Right ventricle myocardium superior (tissue), 1 donor: ENCODE data around the gene DYRK4. TPM values are rescaled to one million over a fixed set of nuclear protein-coding genes. Genes with fewer than 3 reads are reported as not detected.

Source experiments
- total RNA-seq: library from RNA; stranded (reverse); fragmentation: NEBNext Ultra II Directional; extraction: Animal tissue kit (Norgen Biotek cat#: 25700); gene quantifications from one replicate; pipeline ENCODE4 v1.2.1, GENCODE V29; 2021
- donor health status: DM: no; HTN: yes; CAD: no; lungs with severe emphysema.

Gene DYRK4
- total RNA-seq, 1 donor from 2014 or later, result 23.5 TPM

Other genes starting within 250 kb of the DYRK4 start
- 13.6 TPM for gene TIGAR, start 241.0 kb upstream of the DYRK4 start, total RNA-seq
- not detected for gene FGF23, start 182.5 kb upstream of the DYRK4 start, total RNA-seq
- gene FGF6, start 116.4 kb upstream of the DYRK4 start, total RNA-seq, result not detected
- gene RAD51AP1, start 23.3 kb upstream of the DYRK4 start, total RNA-seq, result 1.1 TPM
- gene AKAP3, start 86.8 kb downstream of the DYRK4 start, total RNA-seq, result 3.0 TPM
- gene NDUFA9, start 86.9 kb downstream of the DYRK4 start, total RNA-seq, result 371 TPM
- 2.9 TPM for gene GALNT8, start 158.2 kb downstream of the DYRK4 start, total RNA-seq